ENCODE results near the gene CDH4.
A peak's percentile ranks its signal among the peaks of the same experiment; 100 is the strongest.

Gene CDH4

GRCh38 chr20:61949363-61949713 lies 697.3 kb downstream of the CDH4 start:
- DNase-seq (ENCODE audit: low read depth, low spot score), result no peak
- in situ Hi-C loops (cut with HindIII; ENCODE audit: low sequenced_read_pairs), result no loop called here
- H3K4me3 ChIP-seq (ENCODE audit: low read depth, low read length), result no peak overlapping the region
- TF ChIP-seq CTCF (IDR thresholded peaks at IDR 0.05; ENCODE audit: low read depth, low read length), result no peak

DNA sequence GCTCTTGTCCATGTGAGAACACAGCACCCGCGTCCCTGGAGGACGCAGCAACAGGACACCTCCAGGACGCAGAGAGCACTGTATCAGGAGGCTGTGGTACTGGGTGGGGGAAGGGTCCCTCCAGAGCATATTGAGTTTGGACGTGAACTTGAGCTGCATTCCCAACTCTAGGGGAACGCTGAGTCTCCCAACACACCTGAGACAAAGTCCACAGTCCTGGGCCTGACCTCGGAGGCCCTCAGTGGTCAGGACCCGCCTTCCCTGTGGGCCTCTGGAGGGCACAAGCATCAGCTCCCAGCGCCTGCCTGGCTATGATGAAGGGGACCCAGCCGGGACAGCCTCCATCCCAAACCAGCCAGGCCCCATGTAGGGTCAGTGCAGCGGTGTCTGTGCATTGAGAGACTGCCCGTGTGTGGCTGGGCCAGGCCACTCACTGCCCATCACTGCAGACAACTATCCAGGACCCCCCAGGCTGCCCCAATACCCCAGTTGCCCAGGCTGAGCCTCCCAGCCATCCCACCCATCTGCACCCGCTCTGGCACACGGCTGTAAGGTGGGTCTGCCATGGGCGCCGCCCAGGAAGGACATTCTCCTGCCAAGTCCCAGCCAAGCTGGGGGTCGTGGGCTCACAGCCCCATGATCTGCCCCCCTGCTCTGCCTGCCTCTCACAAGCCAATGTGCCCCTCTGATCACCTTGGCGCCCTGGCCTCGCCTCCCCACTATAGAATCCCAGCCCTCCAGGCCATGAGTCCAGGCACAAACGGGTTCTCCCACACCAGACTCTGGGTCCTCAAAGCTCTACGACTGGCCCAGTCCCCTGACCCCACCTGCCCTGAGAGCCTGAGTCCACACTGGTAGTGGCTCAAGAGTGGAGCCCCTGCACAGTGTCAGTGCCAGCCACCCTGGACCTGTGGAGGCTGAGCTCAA lies 697.9 kb downstream of the CDH4 start:
- in situ Hi-C loops (cut with HindIII; ENCODE audit: low sequenced_read_pairs), result no loop called here
- no peak for TF ChIP-seq CTCF (IDR thresholded peaks at IDR 0.05; ENCODE audit: low read depth, low read length)
- no peak overlapping the region for H3K4me3 ChIP-seq (ENCODE audit: low read depth, low read length)
- no peak for DNase-seq (ENCODE audit: low read depth, low spot score)

GRCh38 chr20:61950641-61951071 lies 698.6 kb downstream of the CDH4 start:
- in situ Hi-C loops (cut with HindIII; ENCODE audit: low sequenced_read_pairs), result no loop called here
- TF ChIP-seq CTCF (IDR thresholded peaks at IDR 0.05; ENCODE audit: low read depth, low read length), result no peak
- no peak for DNase-seq (ENCODE audit: low read depth, low spot score)
- H3K4me3 ChIP-seq (ENCODE audit: low read depth, low read length), result no peak overlapping the region

DNA sequence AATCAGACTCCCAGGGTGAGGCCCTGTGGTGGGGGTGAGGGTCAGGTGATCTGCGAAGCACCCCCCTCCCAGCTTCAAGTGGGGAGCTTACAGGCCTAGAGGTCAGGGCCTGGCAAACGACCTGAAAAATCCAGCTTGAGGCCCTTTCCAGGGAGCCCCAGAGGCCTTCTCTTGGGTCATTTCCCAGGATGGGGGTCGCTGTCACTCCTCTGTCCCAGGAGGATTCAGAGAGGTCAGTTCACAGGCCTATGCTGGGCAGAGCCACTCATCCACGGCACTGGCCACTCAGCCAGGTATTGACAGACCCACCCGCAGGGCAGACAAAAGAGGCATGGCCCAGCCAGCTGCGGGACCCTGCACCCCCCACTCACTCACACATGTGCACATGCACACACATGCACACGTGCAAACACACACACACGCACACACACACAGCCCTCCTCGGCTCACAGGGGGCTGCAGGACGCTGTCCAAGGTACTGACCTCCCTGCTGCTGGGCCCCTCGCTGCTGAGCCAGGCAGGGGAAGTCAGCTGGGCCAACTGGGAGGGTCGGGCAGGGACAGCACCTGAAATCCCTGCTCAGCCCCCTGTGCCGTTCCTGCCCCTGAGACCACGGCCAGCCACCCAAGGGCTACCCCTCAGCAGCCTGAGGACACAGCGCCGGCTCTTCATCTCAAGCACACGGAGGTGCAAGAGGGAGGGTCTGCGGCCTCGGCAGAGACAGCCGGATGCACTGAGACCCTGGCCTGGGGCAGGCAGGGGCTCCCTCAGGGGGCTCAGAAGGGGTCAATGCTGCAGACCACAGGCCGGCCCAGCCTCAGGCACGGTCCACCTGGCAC lies 699.9 kb downstream of the CDH4 start:
- TF ChIP-seq CTCF (IDR thresholded peaks at IDR 0.05; ENCODE audit: low read depth, low read length), result no peak
- in situ Hi-C loops (cut with HindIII; ENCODE audit: low sequenced_read_pairs), result no loop called here
- no peak overlapping the region for H3K4me3 ChIP-seq (ENCODE audit: low read depth, low read length)
- DNase-seq (ENCODE audit: low read depth, low spot score), result peak; percentile 10

GRCh38 chr20:61953037-61954021 lies 701.3 kb downstream of the CDH4 start:
- no peak overlapping the region for H3K4me3 ChIP-seq (ENCODE audit: low read depth, low read length)
- no peak for TF ChIP-seq CTCF (IDR thresholded peaks at IDR 0.05; ENCODE audit: low read depth, low read length)
- DNase-seq (ENCODE audit: low read depth, low spot score), result no peak
- in situ Hi-C loops (cut with HindIII; ENCODE audit: low sequenced_read_pairs), result no loop called here

Data from astrocyte of the spinal cord (primary cell).